Activated CD8-positive, alpha-beta memory T cell treated with anti-CD3 and anti-CD28 coated beads, Interleukin-2, amount 50 U/mL, for 24 hours (primary cell): ENCODE results near the gene PACS1.

Experiments used
- DNase-seq: peaks from one replicate; pipeline ENCODE4 v3.0.0-alpha.2; 2020; ENCODE audit errors: extremely low read depth

The PACS1 gene

DNA sequence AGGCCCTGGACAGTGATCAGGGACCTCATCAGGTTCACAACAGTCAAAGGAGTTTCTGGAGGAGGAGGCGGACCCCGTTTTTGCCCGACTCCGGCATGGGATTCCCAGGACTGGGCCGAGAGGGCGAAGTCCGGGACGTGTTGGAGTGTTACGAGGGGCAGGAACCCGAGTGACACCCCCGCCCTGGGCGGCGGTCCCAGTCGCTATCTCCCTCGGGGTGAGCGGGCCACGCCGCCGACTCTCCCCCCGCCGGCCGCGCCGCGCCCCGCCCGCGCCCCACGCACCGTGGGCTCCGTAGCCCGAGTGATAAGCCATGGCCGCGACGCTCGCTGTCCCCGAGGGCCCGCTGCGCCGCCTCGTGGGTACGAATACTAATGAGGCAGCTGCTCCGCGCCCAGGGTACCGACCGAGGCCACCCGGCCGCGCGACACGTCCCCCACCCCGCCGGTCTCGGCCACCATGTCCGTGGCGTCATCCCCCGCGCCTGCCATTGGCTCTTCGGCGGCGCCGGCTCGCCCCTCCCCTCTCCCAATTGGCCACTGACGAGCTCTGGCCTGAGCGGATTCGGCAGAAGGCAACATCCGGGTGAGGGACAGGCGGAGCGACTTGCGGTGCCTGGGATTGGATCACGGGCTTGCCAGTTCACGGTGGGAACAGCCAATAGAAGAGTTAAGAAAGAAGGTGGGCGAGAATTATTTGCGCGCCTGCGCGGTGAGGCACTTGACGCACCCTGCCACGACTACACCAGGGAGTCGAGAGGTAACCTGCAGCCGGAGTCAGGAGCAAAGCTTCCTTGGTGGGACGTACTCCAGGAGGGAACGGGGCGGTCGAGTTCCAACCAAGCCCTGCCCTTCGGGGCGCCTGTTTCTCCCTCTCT is 218.8 kb downstream of the PACS1 start, which contains the start of gene YIF1A:
TSS of gene YIF1A (minus strand) at position 473 of the 877 bp plus-strand sequence. CDS start at position 315, 158 bp downstream.
- peak; percentile 97 for DNase-seq

DNA sequence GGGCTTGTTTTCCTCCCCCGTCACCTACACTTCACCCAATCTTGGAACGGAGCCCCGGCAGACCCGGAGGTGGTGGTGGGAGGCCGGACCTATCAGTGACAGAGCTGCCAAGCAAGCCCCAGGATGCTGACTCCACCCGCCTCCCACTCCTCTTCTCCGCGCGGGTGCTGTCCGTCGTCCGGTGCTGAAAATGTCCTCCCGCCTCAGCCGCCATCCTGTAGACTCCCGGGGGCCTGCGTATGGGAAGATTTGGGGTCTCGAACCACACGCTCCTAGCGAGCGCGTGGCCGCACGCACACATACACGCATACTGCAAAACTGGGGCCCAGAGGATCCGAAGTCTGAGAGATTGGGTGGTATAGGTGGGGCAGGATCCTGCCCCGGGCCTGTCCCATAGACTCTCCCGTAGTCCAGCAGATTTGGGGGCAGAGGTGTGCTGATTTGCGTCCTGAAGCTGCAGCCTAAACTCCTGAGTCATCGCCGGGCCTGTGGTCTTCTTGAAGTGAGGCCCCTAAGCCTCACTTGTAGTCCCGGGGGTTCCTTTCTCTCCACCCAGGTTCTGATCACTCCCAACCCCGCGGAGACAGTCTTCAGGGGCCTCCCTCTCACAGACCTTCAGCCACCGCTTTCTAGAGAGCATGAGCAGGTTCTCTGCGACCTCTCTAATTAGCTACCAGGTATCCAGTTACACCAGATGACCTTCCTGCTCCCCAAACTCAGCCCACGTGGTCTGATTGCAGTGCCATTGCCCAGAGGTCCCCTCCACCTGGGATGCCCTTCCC is 219.7 kb downstream of the PACS1 start:
- DNase-seq = peak; percentile 55

- DNase-seq = no peak
Observed at GRCh38 chr11:66290330-66290621, 220.2 kb downstream of the PACS1 start.

DNA sequence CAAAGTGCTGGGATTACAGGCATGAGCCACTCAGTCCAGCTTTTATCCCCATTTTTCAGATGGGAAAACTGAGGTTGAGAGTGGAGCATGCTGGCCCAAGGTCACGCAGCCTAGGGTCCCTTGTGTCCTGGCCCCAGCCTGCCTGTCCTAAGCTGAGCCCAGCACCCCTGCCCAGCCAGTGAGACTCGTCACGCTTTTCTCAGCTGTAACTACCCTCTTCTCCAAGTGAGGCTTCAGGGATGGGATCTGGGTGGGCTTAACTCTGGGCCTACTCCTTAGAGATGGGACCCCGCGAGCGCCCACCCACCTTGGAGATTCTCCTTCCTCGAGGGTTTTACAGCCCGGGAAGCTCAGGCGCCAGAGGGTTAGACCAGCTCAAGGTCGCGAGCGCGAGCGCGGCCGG is 221.2 kb downstream of the PACS1 start:
- DNase-seq = no peak

GRCh38 chr11:66291706-66292542 is 221.9 kb downstream of the PACS1 start, which contains the start of gene TMEM151A:
Gene TMEM151A (plus strand): TSS chr11:66291894. CDS start chr11:66292014, 120 bp downstream.
- DNase-seq = no peak

GRCh38 chr11:66292543-66293332 is 222.7 kb downstream of the PACS1 start:
- DNase-seq = no peak

- DNase-seq = no peak
Observed at GRCh38 chr11:66293352-66293751, 223.3 kb downstream of the PACS1 start.

- no peak for DNase-seq
Observed at GRCh38 chr11:66293777-66294625, 223.9 kb downstream of the PACS1 start.
